Vagina (tissue), 2 donors: ENCODE data around the gene LAMTOR1.

Experiments
- POLR2A ChIP-seq, 2 donors: fragments of 450-650 bp; IDR thresholded peaks; one replicate each; pipeline ENCODE4 v1.6.1; 2017; ENCODE audit warnings: antibody characterized with exemption in 2 of 2, mild to moderate bottlenecking in 2 of 2, moderate library complexity in 2 of 2
- POLR2AphosphoS5 ChIP-seq, 2 donors: sonication (generic); formaldehyde crosslinking; IDR thresholded peaks; one replicate each; pipeline ENCODE4 v1.9.0; 2017; ENCODE audit warnings: antibody characterized with exemption in 2 of 2, mild to moderate bottlenecking in 2 of 2, low read depth in 1 of 2; ENCODE audit not compliant: insufficient read depth in 1 of 2
- TF ChIP-seq, protein P1 (sequence below), 3 experiments: fragments of 450-650 bp in 2 of 3; fragments of 200-600 bp in 1 of 3; sonication (generic) in 1 of 3; IDR thresholded peaks; one replicate each; pipeline ENCODE4 v1.5.1; 2017 to 2019; ENCODE audit warnings: antibody characterized with exemption in 3 of 3, mild to moderate bottlenecking in 2 of 3, moderate library complexity in 2 of 3

DNA sequence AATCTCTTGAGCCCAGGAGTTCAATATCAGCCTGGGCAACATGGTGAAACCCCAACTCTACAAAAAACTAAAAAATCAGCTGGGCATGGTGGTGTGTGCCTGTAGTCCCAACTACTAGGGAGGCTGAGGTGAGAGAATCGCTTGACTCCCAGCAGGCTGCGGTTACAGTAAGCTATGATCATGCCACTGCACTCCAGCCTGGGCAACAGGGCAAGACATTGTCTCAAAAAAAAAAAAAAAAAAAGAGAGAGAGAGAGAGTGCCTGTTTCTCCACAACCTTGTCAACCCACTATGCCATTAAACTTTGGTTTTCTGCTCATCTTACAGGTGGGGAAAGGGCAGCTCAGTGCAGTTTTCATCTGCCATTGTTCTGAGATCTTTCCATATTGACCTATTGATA lies 37.6 kb upstream of the LAMTOR1 start:
- TF ChIP-seq, protein P1, sequence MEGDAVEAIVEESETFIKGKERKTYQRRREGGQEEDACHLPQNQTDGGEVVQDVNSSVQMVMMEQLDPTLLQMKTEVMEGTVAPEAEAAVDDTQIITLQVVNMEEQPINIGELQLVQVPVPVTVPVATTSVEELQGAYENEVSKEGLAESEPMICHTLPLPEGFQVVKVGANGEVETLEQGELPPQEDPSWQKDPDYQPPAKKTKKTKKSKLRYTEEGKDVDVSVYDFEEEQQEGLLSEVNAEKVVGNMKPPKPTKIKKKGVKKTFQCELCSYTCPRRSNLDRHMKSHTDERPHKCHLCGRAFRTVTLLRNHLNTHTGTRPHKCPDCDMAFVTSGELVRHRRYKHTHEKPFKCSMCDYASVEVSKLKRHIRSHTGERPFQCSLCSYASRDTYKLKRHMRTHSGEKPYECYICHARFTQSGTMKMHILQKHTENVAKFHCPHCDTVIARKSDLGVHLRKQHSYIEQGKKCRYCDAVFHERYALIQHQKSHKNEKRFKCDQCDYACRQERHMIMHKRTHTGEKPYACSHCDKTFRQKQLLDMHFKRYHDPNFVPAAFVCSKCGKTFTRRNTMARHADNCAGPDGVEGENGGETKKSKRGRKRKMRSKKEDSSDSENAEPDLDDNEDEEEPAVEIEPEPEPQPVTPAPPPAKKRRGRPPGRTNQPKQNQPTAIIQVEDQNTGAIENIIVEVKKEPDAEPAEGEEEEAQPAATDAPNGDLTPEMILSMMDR (IDR thresholded peaks at IDR 0.05): no peak
- no peak for TF ChIP-seq POLR2AphosphoS5 (IDR thresholded peaks at IDR 0.05; ENCODE audit: insufficient read depth in 1 of 2, low read depth in 1 of 2)
- no peak for TF ChIP-seq POLR2A (IDR thresholded peaks at IDR 0.05)
